ENCODE data around the gene CCNG2.

CCNG2 gene

DNA sequence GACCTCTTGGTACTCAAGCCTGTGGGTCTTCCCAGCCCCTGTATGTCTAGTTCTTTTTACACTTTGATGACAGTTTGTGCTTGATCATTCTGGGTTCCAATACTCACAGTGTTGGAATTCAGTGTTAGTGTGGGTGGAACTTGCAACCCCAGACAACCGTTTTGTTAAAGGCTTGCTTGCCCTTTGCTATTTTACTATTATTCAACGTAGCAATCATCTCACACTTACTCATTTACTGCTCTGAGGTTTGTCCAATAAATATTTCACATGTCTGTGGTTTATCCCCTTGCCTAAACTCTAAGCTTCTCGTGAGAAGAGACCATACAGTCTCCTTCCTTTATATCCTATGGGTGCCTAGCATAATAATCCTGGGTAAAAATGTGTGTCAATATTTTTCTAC, 15.3 kb downstream of the CCNG2 start:
- no peak for TF ChIP-seq ZBTB7A (IDR thresholded peaks at IDR 0.05; ENCODE audit: low read depth)
- no peak for TF ChIP-seq CEBPB (IDR thresholded peaks at IDR 0.05)
- no peak for TF ChIP-seq RAD21 (IDR thresholded peaks at IDR 0.05; ENCODE audit: low read depth)
- TF ChIP-seq NFIC (IDR thresholded peaks at IDR 0.05) = no peak
- TF ChIP-seq MAX (IDR thresholded peaks at IDR 0.05) = no peak
- TF ChIP-seq FOXM1 (IDR thresholded peaks at IDR 0.05; ENCODE audit: borderline replicate concordance, low read depth) = no peak
- TF ChIP-seq EP300 (IDR thresholded peaks at IDR 0.05; ENCODE audit: borderline replicate concordance) = no peak
- no peak for TF ChIP-seq YY1 (IDR thresholded peaks at IDR 0.05; ENCODE audit: low read depth)
- TF ChIP-seq USF1 (IDR thresholded peaks at IDR 0.05) = no peak
- TF ChIP-seq TEAD4 (IDR thresholded peaks at IDR 0.05) = no peak
- TF ChIP-seq EGR1 (IDR thresholded peaks at IDR 0.05) = no peak
- TF ChIP-seq TAF1 (IDR thresholded peaks at IDR 0.05; ENCODE audit: low read depth) = no peak
- TF ChIP-seq CREB1 (IDR thresholded peaks at IDR 0.05; ENCODE audit: low read depth) = no peak
- no peak for TF ChIP-seq TCF12 (IDR thresholded peaks at IDR 0.05; ENCODE audit: low read depth)

- TF ChIP-seq MAX (IDR thresholded peaks at IDR 0.05) (no peak), FOXM1 (IDR thresholded peaks at IDR 0.05; ENCODE audit: borderline replicate concordance, low read depth) (no peak), CEBPB (IDR thresholded peaks at IDR 0.05) (no peak), YY1 (IDR thresholded peaks at IDR 0.05; ENCODE audit: low read depth) (no peak), TAF1 (IDR thresholded peaks at IDR 0.05; ENCODE audit: low read depth) (no peak), USF1 (IDR thresholded peaks at IDR 0.05) (no peak), ZBTB7A (IDR thresholded peaks at IDR 0.05; ENCODE audit: low read depth) (no peak), RAD21 (IDR thresholded peaks at IDR 0.05; ENCODE audit: low read depth) (no peak), NFIC (IDR thresholded peaks at IDR 0.05) (no peak), EGR1 (IDR thresholded peaks at IDR 0.05) (no peak), TCF12 (IDR thresholded peaks at IDR 0.05; ENCODE audit: low read depth) (no peak), EP300 (IDR thresholded peaks at IDR 0.05; ENCODE audit: borderline replicate concordance) (no peak), REST (IDR thresholded peaks at IDR 0.05; ENCODE audit: low read depth) (no peak), CREB1 (IDR thresholded peaks at IDR 0.05; ENCODE audit: low read depth) (no peak), TEAD4 (IDR thresholded peaks at IDR 0.05) (no peak)
These were observed 17.4 kb downstream of the CCNG2 start for GRCh38 chr4:77174426-77174825.

DNA sequence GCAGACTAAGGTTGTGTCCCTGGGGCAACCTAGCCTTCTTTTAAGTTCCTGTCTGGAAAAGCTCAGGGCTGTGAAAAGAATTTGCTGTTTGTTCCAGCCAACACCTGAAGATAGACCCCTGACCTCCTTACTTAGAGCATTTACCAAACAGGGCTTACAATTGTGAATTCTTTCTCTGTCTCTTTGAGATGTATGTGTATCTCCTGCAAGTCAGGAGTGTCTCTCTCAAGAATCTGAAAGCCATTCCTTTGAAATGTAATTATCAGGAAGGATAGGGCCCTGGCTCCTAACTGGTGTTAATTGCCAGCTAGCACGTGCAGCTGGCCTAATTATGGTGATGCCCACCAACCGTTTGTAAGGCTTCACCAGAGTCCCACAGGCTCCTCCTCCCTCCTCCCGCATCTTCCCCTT, 18.2 kb downstream of the CCNG2 start:
- TF ChIP-seq EP300 (IDR thresholded peaks at IDR 0.05; ENCODE audit: borderline replicate concordance) (no peak), CEBPB (IDR thresholded peaks at IDR 0.05) (no peak), TCF12 (IDR thresholded peaks at IDR 0.05; ENCODE audit: low read depth) (no peak), RAD21 (IDR thresholded peaks at IDR 0.05; ENCODE audit: low read depth) (no peak), MAX (IDR thresholded peaks at IDR 0.05) (no peak), FOXM1 (IDR thresholded peaks at IDR 0.05; ENCODE audit: borderline replicate concordance, low read depth) (no peak), USF1 (IDR thresholded peaks at IDR 0.05) (no peak), EGR1 (IDR thresholded peaks at IDR 0.05) (no peak), REST (IDR thresholded peaks at IDR 0.05; ENCODE audit: low read depth) (no peak), CREB1 (IDR thresholded peaks at IDR 0.05; ENCODE audit: low read depth) (no peak), YY1 (IDR thresholded peaks at IDR 0.05; ENCODE audit: low read depth) (no peak), NFIC (IDR thresholded peaks at IDR 0.05) (no peak)

GRCh38 chr4:77176640-77177039, 19.6 kb downstream of the CCNG2 start:
- no peak for TF ChIP-seq CREB1 (IDR thresholded peaks at IDR 0.05; ENCODE audit: low read depth)

DNA sequence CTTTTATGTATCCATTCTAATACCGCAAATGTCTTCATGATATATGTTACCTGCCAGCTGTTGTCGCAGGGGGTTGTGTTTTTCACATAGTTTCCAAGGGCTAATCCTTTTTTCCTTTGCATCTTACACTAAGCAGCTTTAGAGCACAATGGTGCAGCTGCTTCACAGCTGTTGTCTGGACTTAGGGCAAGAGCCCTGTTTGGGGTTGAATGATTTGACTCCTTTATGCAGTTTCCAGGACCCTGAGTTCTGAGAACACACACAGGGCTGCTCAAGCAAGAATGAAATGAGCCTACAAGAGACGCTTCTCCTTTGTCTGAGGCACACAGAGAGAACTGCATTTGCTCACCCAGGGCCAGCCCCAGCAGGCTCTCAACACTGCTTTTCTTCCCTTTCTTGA, 20.2 kb downstream of the CCNG2 start:
- TF ChIP-seq EGR1 (IDR thresholded peaks at IDR 0.05) = no peak
- TF ChIP-seq TEAD4 (IDR thresholded peaks at IDR 0.05) = no peak
- no peak for TF ChIP-seq REST (IDR thresholded peaks at IDR 0.05; ENCODE audit: low read depth)
- no peak for TF ChIP-seq CREB1 (IDR thresholded peaks at IDR 0.05; ENCODE audit: low read depth)
- no peak for TF ChIP-seq TCF12 (IDR thresholded peaks at IDR 0.05; ENCODE audit: low read depth)
- no peak for TF ChIP-seq RAD21 (IDR thresholded peaks at IDR 0.05; ENCODE audit: low read depth)
- no peak for TF ChIP-seq EP300 (IDR thresholded peaks at IDR 0.05; ENCODE audit: borderline replicate concordance)
- no peak for TF ChIP-seq USF1 (IDR thresholded peaks at IDR 0.05)
- no peak for TF ChIP-seq CEBPB (IDR thresholded peaks at IDR 0.05)
- no peak for TF ChIP-seq YY1 (IDR thresholded peaks at IDR 0.05; ENCODE audit: low read depth)
- TF ChIP-seq ZBTB7A (IDR thresholded peaks at IDR 0.05; ENCODE audit: low read depth) = no peak
- TF ChIP-seq NFIC (IDR thresholded peaks at IDR 0.05) = no peak
- TF ChIP-seq MAX (IDR thresholded peaks at IDR 0.05) = no peak
- no peak for TF ChIP-seq TAF1 (IDR thresholded peaks at IDR 0.05; ENCODE audit: low read depth)
- no peak for TF ChIP-seq FOXM1 (IDR thresholded peaks at IDR 0.05; ENCODE audit: borderline replicate concordance, low read depth)

Measured in Ishikawa (cell line).